SK-N-SH (cell line): ENCODE measurements around the gene CCDC87.

Experiments used
- CHD2 ChIP-seq: fragments of 150-350 bp; IDR thresholded peaks from 2 replicates; pipeline ENCODE4 v1.6.1; 2018; ENCODE audit warnings: low read length; ENCODE audit not compliant: partially characterized antibody
- JUND ChIP-seq: IDR thresholded peaks from 2 replicates; pipeline ENCODE4 v1.4.0; 2012
- NRF1 ChIP-seq: IDR thresholded peaks from 2 replicates; pipeline ENCODE4 v1.6.1; 2012; ENCODE audit warnings: low read depth, mild to moderate bottlenecking, low read length
- POLR2AphosphoS5 ChIP-seq: IDR thresholded peaks from 2 replicates; pipeline ENCODE4 v1.6.1; 2012; ENCODE audit warnings: low read depth, low read length
- RAD21 ChIP-seq: IDR thresholded peaks from 2 replicates; pipeline ENCODE4 v1.6.1; 2012; ENCODE audit warnings: mild to moderate bottlenecking, low read length
- RCOR1 ChIP-seq: fragments of 150-350 bp; IDR thresholded peaks from 2 replicates; pipeline ENCODE4 v1.6.1; 2017; ENCODE audit warnings: antibody characterized with exemption, low read length
- TF ChIP-seq, protein P1 (sequence below): fragments of 200-600 bp; sonication (generic); IDR thresholded peaks from 2 replicates; pipeline ENCODE4 v1.6.1; 2017; ENCODE audit warnings: antibody characterized with exemption, mild to moderate bottlenecking, moderate library complexity
- TF ChIP-seq, protein P2 (sequence below): IDR thresholded peaks from 2 replicates; pipeline ENCODE4 v1.6.1; 2012; ENCODE audit warnings: mild to moderate bottlenecking, low read depth, low read length, moderate library complexity
- TF ChIP-seq, protein P3 (sequence below): IDR thresholded peaks from 2 replicates; pipeline ENCODE4 v1.4.0; 2012; ENCODE audit warnings: low read depth
- TF ChIP-seq, protein P4 (sequence below): IDR thresholded peaks from 2 replicates; pipeline ENCODE4; 2012

DNA sequence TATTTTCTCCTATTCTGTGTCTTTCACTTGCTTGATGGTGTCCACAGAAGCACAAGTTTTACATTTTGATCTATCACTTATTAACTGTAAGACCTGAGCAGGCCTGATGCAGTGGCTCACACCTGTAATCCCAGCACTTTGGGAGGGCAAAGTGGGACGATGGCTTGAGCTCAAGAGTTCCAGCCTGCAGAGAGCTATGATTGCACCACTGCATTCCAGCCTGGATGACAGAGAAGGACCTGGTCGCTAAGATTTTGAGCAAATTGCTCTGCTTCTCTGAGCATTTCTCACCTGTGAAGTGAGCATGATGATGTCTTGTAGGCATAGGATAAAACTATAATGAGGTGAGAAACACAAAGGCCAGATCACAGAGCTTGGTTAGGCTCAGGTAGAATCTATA is 6.7 kb downstream of the CCDC87 start:
- TF ChIP-seq, protein P1, sequence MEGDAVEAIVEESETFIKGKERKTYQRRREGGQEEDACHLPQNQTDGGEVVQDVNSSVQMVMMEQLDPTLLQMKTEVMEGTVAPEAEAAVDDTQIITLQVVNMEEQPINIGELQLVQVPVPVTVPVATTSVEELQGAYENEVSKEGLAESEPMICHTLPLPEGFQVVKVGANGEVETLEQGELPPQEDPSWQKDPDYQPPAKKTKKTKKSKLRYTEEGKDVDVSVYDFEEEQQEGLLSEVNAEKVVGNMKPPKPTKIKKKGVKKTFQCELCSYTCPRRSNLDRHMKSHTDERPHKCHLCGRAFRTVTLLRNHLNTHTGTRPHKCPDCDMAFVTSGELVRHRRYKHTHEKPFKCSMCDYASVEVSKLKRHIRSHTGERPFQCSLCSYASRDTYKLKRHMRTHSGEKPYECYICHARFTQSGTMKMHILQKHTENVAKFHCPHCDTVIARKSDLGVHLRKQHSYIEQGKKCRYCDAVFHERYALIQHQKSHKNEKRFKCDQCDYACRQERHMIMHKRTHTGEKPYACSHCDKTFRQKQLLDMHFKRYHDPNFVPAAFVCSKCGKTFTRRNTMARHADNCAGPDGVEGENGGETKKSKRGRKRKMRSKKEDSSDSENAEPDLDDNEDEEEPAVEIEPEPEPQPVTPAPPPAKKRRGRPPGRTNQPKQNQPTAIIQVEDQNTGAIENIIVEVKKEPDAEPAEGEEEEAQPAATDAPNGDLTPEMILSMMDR: no peak
- no peak for TF ChIP-seq NRF1
- no peak for TF ChIP-seq POLR2AphosphoS5
- TF ChIP-seq, protein P2, sequence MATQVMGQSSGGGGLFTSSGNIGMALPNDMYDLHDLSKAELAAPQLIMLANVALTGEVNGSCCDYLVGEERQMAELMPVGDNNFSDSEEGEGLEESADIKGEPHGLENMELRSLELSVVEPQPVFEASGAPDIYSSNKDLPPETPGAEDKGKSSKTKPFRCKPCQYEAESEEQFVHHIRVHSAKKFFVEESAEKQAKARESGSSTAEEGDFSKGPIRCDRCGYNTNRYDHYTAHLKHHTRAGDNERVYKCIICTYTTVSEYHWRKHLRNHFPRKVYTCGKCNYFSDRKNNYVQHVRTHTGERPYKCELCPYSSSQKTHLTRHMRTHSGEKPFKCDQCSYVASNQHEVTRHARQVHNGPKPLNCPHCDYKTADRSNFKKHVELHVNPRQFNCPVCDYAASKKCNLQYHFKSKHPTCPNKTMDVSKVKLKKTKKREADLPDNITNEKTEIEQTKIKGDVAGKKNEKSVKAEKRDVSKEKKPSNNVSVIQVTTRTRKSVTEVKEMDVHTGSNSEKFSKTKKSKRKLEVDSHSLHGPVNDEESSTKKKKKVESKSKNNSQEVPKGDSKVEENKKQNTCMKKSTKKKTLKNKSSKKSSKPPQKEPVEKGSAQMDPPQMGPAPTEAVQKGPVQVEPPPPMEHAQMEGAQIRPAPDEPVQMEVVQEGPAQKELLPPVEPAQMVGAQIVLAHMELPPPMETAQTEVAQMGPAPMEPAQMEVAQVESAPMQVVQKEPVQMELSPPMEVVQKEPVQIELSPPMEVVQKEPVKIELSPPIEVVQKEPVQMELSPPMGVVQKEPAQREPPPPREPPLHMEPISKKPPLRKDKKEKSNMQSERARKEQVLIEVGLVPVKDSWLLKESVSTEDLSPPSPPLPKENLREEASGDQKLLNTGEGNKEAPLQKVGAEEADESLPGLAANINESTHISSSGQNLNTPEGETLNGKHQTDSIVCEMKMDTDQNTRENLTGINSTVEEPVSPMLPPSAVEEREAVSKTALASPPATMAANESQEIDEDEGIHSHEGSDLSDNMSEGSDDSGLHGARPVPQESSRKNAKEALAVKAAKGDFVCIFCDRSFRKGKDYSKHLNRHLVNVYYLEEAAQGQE: no peak
- TF ChIP-seq, protein P3, sequence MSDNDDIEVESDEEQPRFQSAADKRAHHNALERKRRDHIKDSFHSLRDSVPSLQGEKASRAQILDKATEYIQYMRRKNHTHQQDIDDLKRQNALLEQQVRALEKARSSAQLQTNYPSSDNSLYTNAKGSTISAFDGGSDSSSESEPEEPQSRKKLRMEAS: no peak
- no peak for TF ChIP-seq CHD2
- TF ChIP-seq, protein P4, sequence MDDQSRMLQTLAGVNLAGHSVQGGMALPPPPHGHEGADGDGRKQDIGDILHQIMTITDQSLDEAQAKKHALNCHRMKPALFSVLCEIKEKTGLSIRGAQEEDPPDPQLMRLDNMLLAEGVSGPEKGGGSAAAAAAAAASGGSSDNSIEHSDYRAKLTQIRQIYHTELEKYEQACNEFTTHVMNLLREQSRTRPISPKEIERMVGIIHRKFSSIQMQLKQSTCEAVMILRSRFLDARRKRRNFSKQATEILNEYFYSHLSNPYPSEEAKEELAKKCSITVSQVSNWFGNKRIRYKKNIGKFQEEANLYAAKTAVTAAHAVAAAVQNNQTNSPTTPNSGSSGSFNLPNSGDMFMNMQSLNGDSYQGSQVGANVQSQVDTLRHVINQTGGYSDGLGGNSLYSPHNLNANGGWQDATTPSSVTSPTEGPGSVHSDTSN: no peak
- TF ChIP-seq RCOR1: no peak
- no peak for TF ChIP-seq JUND
- no peak for TF ChIP-seq RAD21
